ENCODE measurements around the gene WDR48.
A peak's percentile ranks its signal among the peaks of the same experiment; 100 is the strongest.

The WDR48 gene

GRCh38 chr3:39141171-39141995 is 89.6 kb downstream of the WDR48 start:
- DNase-seq = peak in 1 of 2 donors; percentile 61

GRCh38 chr3:39142067-39142466 is 90.3 kb downstream of the WDR48 start:
- no peak for DNase-seq

GRCh38 chr3:39143051-39143885 is 91.5 kb downstream of the WDR48 start:
- no peak for DNase-seq

- no peak for DNase-seq
These were observed 92.4 kb downstream of the WDR48 start for GRCh38 chr3:39144095-39144747.

GRCh38 chr3:39144748-39145380 is 93.0 kb downstream of the WDR48 start:
- no peak for DNase-seq

GRCh38 chr3:39146083-39146501 is 94.3 kb downstream of the WDR48 start:
- peak in 1 of 2 donors; percentile 56 for DNase-seq
